K562 (cell line): Measurements from ENCODE around the gene LENEP. TPM values are rescaled to one million over a fixed set of nuclear protein-coding genes. Genes with fewer than 3 reads are reported as not detected.

Experiments
- C11orf30 ChIP-seq: fragments of 450-650 bp; IDR thresholded peaks from 2 replicates; pipeline ENCODE4 v1.6.1; 2016; ENCODE audit warnings: low read depth, mild to moderate bottlenecking
- EP400 ChIP-seq: fragments of 450-650 bp; IDR thresholded peaks from 2 replicates; pipeline ENCODE4 v1.6.1; 2017; ENCODE audit warnings: antibody characterized with exemption, mild to moderate bottlenecking, moderate library complexity
- FOSL1 ChIP-seq: fragments of 200-800 bp; sonication (Bioruptor generic); conservative IDR thresholded peaks from 2 replicates; pipeline ENCODE4 v1.6.1; 2016; ENCODE audit warnings: missing genetic modification characterization, missing compliant biosample characterization
- HDAC8 ChIP-seq: fragments of 450-650 bp; IDR thresholded peaks from 2 replicates; pipeline ENCODE4 v1.6.1; 2016; ENCODE audit warnings: mild to moderate bottlenecking, missing genetic modification characterization, moderate library complexity, missing compliant biosample characterization
- KLF13 ChIP-seq: fragments of 450-650 bp; IDR thresholded peaks from 2 replicates; pipeline ENCODE4 v1.6.1; 2016; ENCODE audit warnings: missing genetic modification characterization, low read depth, mild to moderate bottlenecking, missing compliant biosample characterization, moderate library complexity, borderline replicate concordance
- MCM3 ChIP-seq: fragments of 450-650 bp; IDR thresholded peaks from 2 replicates; pipeline ENCODE4 v1.6.1; 2016
- MECOM ChIP-seq: fragments of 250-450 bp; sonication (Bioruptor Pico); IDR thresholded peaks from 2 replicates; pipeline ENCODE4 v1.8.0; 2022; ENCODE audit warnings: inconsistent platforms
- MXI1 ChIP-seq: IDR thresholded peaks from 2 replicates; pipeline ENCODE4 v1.6.1; 2011; ENCODE audit warnings: low read depth, mild to moderate bottlenecking, improper control_type of control experiment, low read length
- NELFE ChIP-seq: IDR thresholded peaks from 2 replicates; pipeline ENCODE4 v1.6.1; 2011; ENCODE audit warnings: mild to moderate bottlenecking; ENCODE audit not compliant: insufficient read depth, insufficient read length
- NUFIP1 ChIP-seq: fragments of 450-650 bp; IDR thresholded peaks from 2 replicates; pipeline ENCODE4 v1.6.1; 2018; ENCODE audit not compliant: partially characterized antibody
- OTX1 ChIP-seq: fragments of 450-650 bp; formaldehyde crosslinking; IDR thresholded peaks from 2 replicates; pipeline ENCODE4 v1.4.0; 2022; ENCODE audit warnings: mild to moderate bottlenecking
- PCBP1 ChIP-seq: fragments of 200-400 bp; formaldehyde crosslinking; IDR thresholded peaks from 2 replicates; pipeline ENCODE4 v1.6.1; 2018; ENCODE audit warnings: mild to moderate bottlenecking, low read depth, low read length; ENCODE audit not compliant: poor library complexity, severe bottlenecking
- PHF21A ChIP-seq: fragments of 450-650 bp; IDR thresholded peaks from 2 replicates; pipeline ENCODE4 v1.6.1; 2017; ENCODE audit warnings: low read depth, borderline replicate concordance
- PTTG1 ChIP-seq: fragments of 450-650 bp; IDR thresholded peaks from 2 replicates; pipeline ENCODE4 v1.6.1; 2016; ENCODE audit warnings: low read depth, mild to moderate bottlenecking, missing genetic modification characterization, missing compliant biosample characterization
- RFX7 ChIP-seq: fragments of 250-450 bp; sonication (Bioruptor Pico); IDR thresholded peaks from 2 replicates; pipeline ENCODE4 v1.5.1; 2021; ENCODE audit warnings: mild to moderate bottlenecking
- RNF2 ChIP-seq: sonication (generic); IDR thresholded peaks from 2 replicates; pipeline ENCODE4 v1.6.1; 2016
- SLC30A9 ChIP-seq: fragments of 250-450 bp; sonication (Bioruptor Pico); IDR thresholded peaks from 2 replicates; pipeline ENCODE4 v1.8.0; 2022; ENCODE audit warnings: mild to moderate bottlenecking, moderate library complexity
- ZNF121 ChIP-seq: sonication (generic); formaldehyde crosslinking; conservative IDR thresholded peaks from 2 replicates; pipeline ENCODE4 v1.8.0; 2022; ENCODE audit warnings: missing genetic modification reagents
- ZNF347 ChIP-seq: fragments of 450-650 bp; formaldehyde crosslinking; IDR thresholded peaks from 2 replicates; pipeline ENCODE4 v1.4.0; 2020; ENCODE audit warnings: low read depth, mild to moderate bottlenecking, moderate library complexity
- ZNF561 ChIP-seq: fragments of 450-650 bp; formaldehyde crosslinking; conservative IDR thresholded peaks from 2 replicates; pipeline ENCODE4 v1.4.0; 2020; ENCODE audit warnings: mild to moderate bottlenecking, moderate library complexity
- ZZZ3 ChIP-seq: fragments of 450-650 bp; IDR thresholded peaks from 2 replicates; pipeline ENCODE4 v1.6.1; 2016; ENCODE audit warnings: antibody characterized with exemption, mild to moderate bottlenecking, moderate library complexity
- polyA plus RNA-seq, 8 experiments: library from polyadenylated mRNA; depleted of rRNA in 4 of 8; stranded (reverse) in 5 of 8; unstranded in 3 of 8; fragments of >200 nt; fragmentation: Nextera tagmentation in 2 of 8; fragmentation: Illumina TruSeq in 1 of 8; extraction: Ambion mirVana in 2 of 8; extraction: Trizol in 1 of 8; gene quantifications; 2 replicates each; pipeline versions ENCODE4 v1.2.1 to v1.2.3, GENCODE V29; 2011 to 2014; ENCODE audit warnings: inconsistent platforms in 1 of 8, missing spikeins in 1 of 8
- total RNA-seq, 7 experiments: library from RNA; depleted of rRNA in 6 of 7; stranded (reverse); fragments of >200 nt in 6 of 7; fragmentation: Illumina TruSeq in 2 of 7; extraction: Trizol in 2 of 7; gene quantifications; 2 replicates each; pipeline versions ENCODE4 v1.2.1 to v1.2.3, GENCODE V29; 2011 to 2021; ENCODE audit warnings: low replicate concordance in 1 of 7
- TF ChIP-seq, protein P1 (sequence below): fragments of 450-650 bp; IDR thresholded peaks from 2 replicates; pipeline ENCODE4 v1.6.1; 2016; ENCODE audit warnings: borderline replicate concordance
- TF ChIP-seq, protein P2 (sequence below): sonication (generic); formaldehyde crosslinking; IDR thresholded peaks from 2 replicates; pipeline ENCODE4 v1.8.1; 2023; ENCODE audit warnings: mild to moderate bottlenecking, missing genetic modification reagents
- TF ChIP-seq, protein P3 (sequence below), 2 experiments: fragments of 250-450 bp in 1 of 2; fragments of 450-650 bp in 1 of 2; sonication (Bioruptor Pico) in 1 of 2; IDR thresholded peaks; 2 replicates each; pipeline versions ENCODE4 v1.6.1 to v1.8.0; 2016 to 2021; ENCODE audit warnings: mild to moderate bottlenecking in 2 of 2, moderate library complexity in 2 of 2, missing compliant biosample characterization in 1 of 2, missing genetic modification characterization in 1 of 2

The LENEP gene
- total and polyA plus RNA-seq, 9 of the 15 experiments (the other 6 are each of a cell fraction or from before 2014, with no cell fraction given): 0.23 to 0.87 (median 0.67) TPM; not detected in 5

DNA sequence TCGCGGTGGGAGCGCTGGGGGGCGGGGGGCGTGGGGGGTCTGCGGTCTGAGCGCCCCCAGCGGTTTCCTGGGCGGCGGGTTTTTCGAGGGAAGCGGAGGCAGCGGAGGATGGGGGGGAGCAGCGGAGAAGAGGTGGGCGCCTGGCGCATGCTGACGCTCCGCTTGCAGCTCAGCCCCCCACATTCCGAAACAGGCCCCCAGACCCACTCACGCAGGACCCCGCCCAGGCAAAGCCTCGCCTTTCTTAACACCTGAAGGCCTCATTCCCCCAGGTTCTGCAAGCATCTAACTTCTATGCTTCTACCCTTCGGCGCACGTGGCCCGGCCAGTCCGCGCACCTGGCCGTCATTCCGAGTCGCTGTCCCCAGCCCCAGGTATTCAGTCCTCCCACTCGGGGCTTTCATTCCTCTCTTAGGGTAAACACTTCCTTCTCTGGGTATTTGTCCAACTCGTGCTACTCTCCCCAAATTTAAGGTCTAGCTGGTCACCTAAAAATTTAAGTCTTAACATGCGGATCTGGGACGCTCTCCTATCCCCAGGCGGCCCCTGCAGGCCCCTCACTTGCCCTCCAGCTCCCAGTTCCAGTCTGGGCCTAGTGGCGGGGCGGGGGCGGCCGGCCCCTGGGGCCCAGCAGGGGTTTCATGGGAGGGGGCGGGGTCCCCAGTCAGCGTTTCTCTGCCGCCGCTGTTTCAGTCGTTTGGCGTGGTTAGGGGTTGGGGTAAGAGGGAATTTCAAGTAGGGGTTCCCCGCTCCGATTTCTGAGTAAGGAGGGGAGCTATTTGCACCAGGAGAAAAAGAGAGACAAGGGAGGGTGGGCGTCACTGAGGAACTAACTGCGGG is 6.4 kb downstream of the LENEP start (continued):
- TF ChIP-seq ZZZ3 (no peak), SLC30A9 (no peak), ZNF561 (CRISPR knock-in tag) (no peak), ZNF121 (CRISPR knock-in tag) (no peak), PCBP1 (peak; percentile 74), EP400 (peak; percentile 87), MCM3 (no peak), NUFIP1 (peak; percentile 3), HDAC8 (tag) (no peak), PTTG1 (tag) (no peak), C11orf30 (peak; percentile 48; the same call in 1 of the 2 replicates), NELFE (no peak), FOSL1 (no peak; the same call in 1 of the 2 replicates), OTX1 (0 out of 2 replicates have a peak, but pooled peaks have one; percentile 21), PHF21A (no peak), RNF2 (no peak; the same call in 1 of the 2 replicates), RFX7 (CRISPR knock-in tag) (no peak), ZNF347 (no peak), KLF13 (tag) (0 out of 2 replicates have a peak, but pooled peaks have one; percentile 23), MECOM (CRISPR knock-in tag) (no peak), MXI1 (no peak)
- TF ChIP-seq, protein P1, sequence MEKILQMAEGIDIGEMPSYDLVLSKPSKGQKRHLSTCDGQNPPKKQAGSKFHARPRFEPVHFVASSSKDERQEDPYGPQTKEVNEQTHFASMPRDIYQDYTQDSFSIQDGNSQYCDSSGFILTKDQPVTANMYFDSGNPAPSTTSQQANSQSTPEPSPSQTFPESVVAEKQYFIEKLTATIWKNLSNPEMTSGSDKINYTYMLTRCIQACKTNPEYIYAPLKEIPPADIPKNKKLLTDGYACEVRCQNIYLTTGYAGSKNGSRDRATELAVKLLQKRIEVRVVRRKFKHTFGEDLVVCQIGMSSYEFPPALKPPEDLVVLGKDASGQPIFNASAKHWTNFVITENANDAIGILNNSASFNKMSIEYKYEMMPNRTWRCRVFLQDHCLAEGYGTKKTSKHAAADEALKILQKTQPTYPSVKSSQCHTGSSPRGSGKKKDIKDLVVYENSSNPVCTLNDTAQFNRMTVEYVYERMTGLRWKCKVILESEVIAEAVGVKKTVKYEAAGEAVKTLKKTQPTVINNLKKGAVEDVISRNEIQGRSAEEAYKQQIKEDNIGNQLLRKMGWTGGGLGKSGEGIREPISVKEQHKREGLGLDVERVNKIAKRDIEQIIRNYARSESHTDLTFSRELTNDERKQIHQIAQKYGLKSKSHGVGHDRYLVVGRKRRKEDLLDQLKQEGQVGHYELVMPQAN: peak; percentile 65; the same call in 1 of the 2 replicates
- TF ChIP-seq, protein P2, sequence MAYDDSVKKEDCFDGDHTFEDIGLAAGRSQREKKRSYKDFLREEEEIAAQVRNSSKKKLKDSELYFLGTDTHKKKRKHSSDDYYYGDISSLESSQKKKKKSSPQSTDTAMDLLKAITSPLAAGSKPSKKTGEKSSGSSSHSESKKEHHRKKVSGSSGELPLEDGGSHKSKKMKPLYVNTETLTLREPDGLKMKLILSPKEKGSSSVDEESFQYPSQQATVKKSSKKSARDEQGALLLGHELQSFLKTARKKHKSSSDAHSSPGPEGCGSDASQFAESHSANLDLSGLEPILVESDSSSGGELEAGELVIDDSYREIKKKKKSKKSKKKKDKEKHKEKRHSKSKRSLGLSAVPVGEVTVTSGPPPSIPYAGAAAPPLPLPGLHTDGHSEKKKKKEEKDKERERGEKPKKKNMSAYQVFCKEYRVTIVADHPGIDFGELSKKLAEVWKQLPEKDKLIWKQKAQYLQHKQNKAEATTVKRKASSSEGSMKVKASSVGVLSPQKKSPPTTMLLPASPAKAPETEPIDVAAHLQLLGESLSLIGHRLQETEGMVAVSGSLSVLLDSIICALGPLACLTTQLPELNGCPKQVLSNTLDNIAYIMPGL (CRISPR knock-in tag): no peak
- TF ChIP-seq, protein P3, sequence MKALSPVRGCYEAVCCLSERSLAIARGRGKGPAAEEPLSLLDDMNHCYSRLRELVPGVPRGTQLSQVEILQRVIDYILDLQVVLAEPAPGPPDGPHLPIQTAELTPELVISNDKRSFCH (CRISPR knock-in tag; IDR thresholded peaks at IDR 0.05): no peak
- TF ChIP-seq, protein P3 (tag; IDR thresholded peaks at IDR 0.05): peak; percentile 68
